GM19035 (cell line): ENCODE results near the gene CXCL17.
"Not testable (repeated sequence)": the region's sequence is repeated elsewhere in the genome, so short reads cannot be mapped to it uniquely, and the experiment has no call there.

Experiments used
- ATAC-seq: cut with Tn5 transposase; IDR thresholded peaks from one replicate; pipeline ENCODE4 v1.9.1; 2021; ENCODE audit not compliant: unreplicated experiment

Gene CXCL17

GRCh38 chr19:42442833-42443232, at the start of gene CXCL17:
Gene CXCL17 (minus strand): TSS chr19:42442946. CDS start chr19:42442832, 114 bp downstream.
- no peak for ATAC-seq

GRCh38 chr19:42488783-42489521, 46.2 kb upstream of the CXCL17 start:
- no peak for ATAC-seq

- no peak for ATAC-seq
These were observed 45.0 kb upstream of the CXCL17 start for GRCh38 chr19:42487798-42488178.

GRCh38 chr19:42487032-42487797, 44.5 kb upstream of the CXCL17 start:
- ATAC-seq: no peak

GRCh38 chr19:42485036-42485435, 42.3 kb upstream of the CXCL17 start:
- ATAC-seq: not testable (repeated sequence)

GRCh38 chr19:42480335-42481095, 37.8 kb upstream of the CXCL17 start:
- no peak for ATAC-seq

- ATAC-seq: no peak
These were observed 37.0 kb upstream of the CXCL17 start for GRCh38 chr19:42479736-42480135.

GRCh38 chr19:42478765-42479311, 36.1 kb upstream of the CXCL17 start:
- ATAC-seq: no peak

GRCh38 chr19:42477933-42478332, 35.2 kb upstream of the CXCL17 start:
- no peak for ATAC-seq

- ATAC-seq: no peak
These were observed 34.4 kb upstream of the CXCL17 start for GRCh38 chr19:42477117-42477516.

GRCh38 chr19:42475366-42475765, 32.6 kb upstream of the CXCL17 start:
- ATAC-seq: no peak

GRCh38 chr19:42474743-42475142, 32.0 kb upstream of the CXCL17 start:
- ATAC-seq: no peak

GRCh38 chr19:42473686-42474085, 30.9 kb upstream of the CXCL17 start:
- ATAC-seq: no peak

- no peak for ATAC-seq
These were observed 29.8 kb upstream of the CXCL17 start for GRCh38 chr19:42472402-42473147.

GRCh38 chr19:42471554-42472249, 29.0 kb upstream of the CXCL17 start:
- no peak for ATAC-seq

- no peak for ATAC-seq
These were observed 26.8 kb upstream of the CXCL17 start for GRCh38 chr19:42469311-42470235.

- ATAC-seq: no peak
These were observed 25.6 kb upstream of the CXCL17 start for GRCh38 chr19:42468273-42468796.

- ATAC-seq: no peak
These were observed 24.5 kb upstream of the CXCL17 start for GRCh38 chr19:42467183-42467760.
